ENCODE data around the gene SLCO3A1.
A peak's percentile ranks its signal among the peaks of the same experiment; 100 is the strongest.

The SLCO3A1 gene

GRCh38 chr15:91853511-91853947 lies at the start of gene SLCO3A1:
Gene SLCO3A1 (plus strand): TSS chr15:91853708.
- DNase-seq (ENCODE audit: low read depth): peak; percentile 65

- DNase-seq (ENCODE audit: low read depth): no peak
These were observed 46.4 kb upstream of the SLCO3A1 start for GRCh38 chr15:91807122-91807521.

GRCh38 chr15:91813924-91814323 lies 39.6 kb upstream of the SLCO3A1 start:
- no peak for DNase-seq (ENCODE audit: low read depth)

- DNase-seq (ENCODE audit: low read depth): no peak
These were observed 36.6 kb upstream of the SLCO3A1 start for GRCh38 chr15:91816942-91817341.

- DNase-seq (ENCODE audit: low read depth): no peak
These were observed 32.0 kb upstream of the SLCO3A1 start for GRCh38 chr15:91821458-91821857.

GRCh38 chr15:91824256-91824655 lies 29.3 kb upstream of the SLCO3A1 start:
- no peak for DNase-seq (ENCODE audit: low read depth)

- no peak for DNase-seq (ENCODE audit: low read depth)
These were observed 27.1 kb upstream of the SLCO3A1 start for GRCh38 chr15:91826443-91826842.

- no peak for DNase-seq (ENCODE audit: low read depth)
These were observed 20.5 kb upstream of the SLCO3A1 start for GRCh38 chr15:91833056-91833455.

GRCh38 chr15:91839867-91840266 lies 13.6 kb upstream of the SLCO3A1 start:
- no peak for DNase-seq (ENCODE audit: low read depth)

GRCh38 chr15:91841861-91842260 lies 11.6 kb upstream of the SLCO3A1 start:
- DNase-seq (ENCODE audit: low read depth): no peak

- DNase-seq (ENCODE audit: low read depth): no peak
These were observed 9.2 kb upstream of the SLCO3A1 start for GRCh38 chr15:91844341-91844740.

GRCh38 chr15:91844928-91845327 lies 8.6 kb upstream of the SLCO3A1 start:
- no peak for DNase-seq (ENCODE audit: low read depth)

GRCh38 chr15:91845720-91846119 lies 7.8 kb upstream of the SLCO3A1 start:
- no peak for DNase-seq (ENCODE audit: low read depth)

- DNase-seq (ENCODE audit: low read depth): no peak
These were observed 4.3 kb upstream of the SLCO3A1 start for GRCh38 chr15:91849180-91849579.

GRCh38 chr15:91849749-91850161 lies 3.8 kb upstream of the SLCO3A1 start:
- no peak for DNase-seq (ENCODE audit: low read depth)

GRCh38 chr15:91852741-91853510 lies 582 bp upstream of the SLCO3A1 start:
- peak; percentile 67 for DNase-seq (ENCODE audit: low read depth)

GRCh38 chr15:91853948-91854638 lies 585 bp downstream of the SLCO3A1 start:
- peak; percentile 18 for DNase-seq (ENCODE audit: low read depth)

GRCh38 chr15:91854639-91854990 lies 1.1 kb downstream of the SLCO3A1 start:
- no peak for DNase-seq (ENCODE audit: low read depth)

- DNase-seq (ENCODE audit: low read depth): no peak
These were observed 1.7 kb downstream of the SLCO3A1 start for GRCh38 chr15:91855241-91855640.

- DNase-seq (ENCODE audit: low read depth): no peak
These were observed 2.4 kb downstream of the SLCO3A1 start for GRCh38 chr15:91855684-91856489.

GRCh38 chr15:91857224-91857585 lies 3.7 kb downstream of the SLCO3A1 start:
- DNase-seq (ENCODE audit: low read depth): no peak

- peak; percentile 17 for DNase-seq (ENCODE audit: low read depth)
These were observed 4.3 kb downstream of the SLCO3A1 start for GRCh38 chr15:91857772-91858171.

- DNase-seq (ENCODE audit: low read depth): no peak
These were observed 7.0 kb downstream of the SLCO3A1 start for GRCh38 chr15:91860498-91860897.
